GM19099 (cell line): ENCODE measurements around the gene STARD10.
A peak's percentile ranks its signal among the peaks of the same experiment; 100 is the strongest.

ENCODE experiments used
- POLR2A ChIP-seq: IDR thresholded peaks from 3 replicates; pipeline ENCODE4 v1.6.1; 2011; ENCODE audit warnings: low read depth; ENCODE audit not compliant: insufficient read length; ENCODE audit errors: extremely low read depth

The STARD10 gene

GRCh38 chr11:72828692-72829101, 34.9 kb upstream of the STARD10 start:
- no peak for TF ChIP-seq POLR2A

- TF ChIP-seq POLR2A, result no peak
Observed at GRCh38 chr11:72828081-72828567, 34.3 kb upstream of the STARD10 start.

GRCh38 chr11:72826942-72827480, 33.2 kb upstream of the STARD10 start:
- no peak for TF ChIP-seq POLR2A

GRCh38 chr11:72826191-72826941, 32.5 kb upstream of the STARD10 start:
- no peak for TF ChIP-seq POLR2A

- TF ChIP-seq POLR2A, result no peak
Observed at GRCh38 chr11:72825661-72826060, 31.8 kb upstream of the STARD10 start.

- TF ChIP-seq POLR2A, result no peak
Observed at GRCh38 chr11:72824811-72825505, 31.1 kb upstream of the STARD10 start.

- TF ChIP-seq POLR2A, result peak; percentile 8
Observed at GRCh38 chr11:72824020-72824419, 30.2 kb upstream of the STARD10 start.

GRCh38 chr11:72823105-72823804, 29.4 kb upstream of the STARD10 start:
- peak; percentile 32 for TF ChIP-seq POLR2A

GRCh38 chr11:72821920-72822799, 28.3 kb upstream of the STARD10 start:
- TF ChIP-seq POLR2A, result peak; percentile 40

- no peak for TF ChIP-seq POLR2A
Observed at GRCh38 chr11:72821221-72821919, 27.5 kb upstream of the STARD10 start.

- no peak for TF ChIP-seq POLR2A
Observed at GRCh38 chr11:72820439-72821139, 26.7 kb upstream of the STARD10 start.

GRCh38 chr11:72818971-72819370, 25.1 kb upstream of the STARD10 start:
- no peak for TF ChIP-seq POLR2A

- TF ChIP-seq POLR2A, result no peak
Observed at GRCh38 chr11:72817966-72818365, 24.1 kb upstream of the STARD10 start.
